GM12864 (cell line): ENCODE data around the gene RNF148.
A peak's percentile ranks its signal among the peaks of the same experiment; 100 is the strongest.
"Not testable (repeated sequence)": the region's sequence is repeated elsewhere in the genome, so short reads cannot be mapped to it uniquely, and the experiment has no call there.

Experiments used
- DNase-seq: peaks from one replicate; pipeline ENCODE4 v3.0.0-alpha.2; 2011; ENCODE audit warnings: low read depth
- H3K4me3 ChIP-seq: 2 replicates; pipeline ENCODE4 v1.5.1; 2011; ENCODE audit warnings: mild to moderate bottlenecking, low read depth, low read length, control low read depth
- CTCF ChIP-seq: IDR thresholded peaks from 2 replicates; pipeline ENCODE4 v1.5.1; 2011; ENCODE audit warnings: low read depth, mild to moderate bottlenecking, moderate library complexity, low read length, control low read depth, inconsistent platforms; ENCODE audit errors: missing control alignments

RNF148 gene

GRCh38 chr7:122691569-122692235 is 11.0 kb downstream of the RNF148 start:
- no peak for TF ChIP-seq CTCF
- no peak for DNase-seq
- no peak overlapping the region for H3K4me3 ChIP-seq

GRCh38 chr7:122689346-122690109 is 13.2 kb downstream of the RNF148 start:
- no peak overlapping the region for H3K4me3 ChIP-seq
- no peak for DNase-seq
- TF ChIP-seq CTCF: peak; percentile 5

DNA sequence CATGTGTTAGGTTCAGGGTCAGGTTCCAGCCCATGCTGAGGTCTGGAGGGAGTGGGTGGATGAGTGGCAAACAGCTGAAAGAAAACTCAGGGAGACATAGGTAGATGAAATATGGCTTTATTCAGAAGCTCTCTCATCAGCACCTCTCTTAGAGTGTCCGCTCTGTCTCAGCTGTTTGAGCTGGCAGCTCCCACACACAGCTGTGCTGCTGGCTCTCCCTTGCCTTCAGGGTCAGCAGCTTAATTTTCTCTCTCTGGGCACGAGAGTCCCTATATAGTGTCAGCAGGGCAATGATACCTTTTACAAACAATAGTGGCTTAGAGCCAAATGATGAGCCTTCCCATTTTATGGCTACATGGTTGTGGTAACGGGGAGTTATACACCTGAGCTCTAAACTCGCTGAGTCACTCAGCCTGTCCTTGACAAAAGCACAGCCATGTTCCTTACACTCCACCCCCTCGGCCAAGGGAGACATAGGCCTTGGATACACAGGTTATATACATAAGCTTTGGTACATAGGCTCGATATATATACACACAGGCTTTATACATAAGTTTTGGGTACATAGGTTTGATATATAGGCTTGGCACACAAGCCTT is 14.2 kb downstream of the RNF148 start:
- DNase-seq: no peak
- TF ChIP-seq CTCF: no peak
- H3K4me3 ChIP-seq: no peak overlapping the region

GRCh38 chr7:122686360-122686878 is 16.3 kb downstream of the RNF148 start:
- no peak for TF ChIP-seq CTCF
- no peak overlapping the region for H3K4me3 ChIP-seq

GRCh38 chr7:122684504-122684903 is 18.2 kb downstream of the RNF148 start:
- no peak for TF ChIP-seq CTCF
- H3K4me3 ChIP-seq: no peak overlapping the region
- DNase-seq: no peak

More at GRCh38 chr7:122686360-122686878, 16.3 kb downstream of the RNF148 start:
- DNase-seq: no peak

GRCh38 chr7:122682815-122683550 is 19.7 kb downstream of the RNF148 start:
- no peak for TF ChIP-seq CTCF
- H3K4me3 ChIP-seq: no peak overlapping the region
- no peak for DNase-seq

GRCh38 chr7:122681186-122681585 is 21.5 kb downstream of the RNF148 start:
- DNase-seq, H3K4me3 ChIP-seq: not testable (repeated sequence)
